Right atrium auricular region (tissue), 2 donors: ENCODE results near the gene TTK. TPM values are rescaled to one million over a fixed set of nuclear protein-coding genes. Genes with fewer than 3 reads are reported as not detected.

Experiments
- DNase-seq: peaks from one replicate; pipeline ENCODE4 v3.0.0-alpha.2; 2019; ENCODE audit warnings: low spot score
- H3K27ac ChIP-seq, 2 donors: fragments of 200-600 bp; sonication (generic); 1 replicate in 1 of 2; 2 replicates in 1 of 2; pipeline ENCODE4 v1.5.1; 2016 to 2019
- H3K27me3 ChIP-seq, 2 donors: fragments of 200-600 bp; sonication (generic); one replicate each; pipeline versions ENCODE4 v1.5.1 to v1.6.0; 2017 to 2019
- H3K36me3 ChIP-seq: fragments of 200-600 bp; sonication (generic); one replicate; pipeline ENCODE4 v1.5.1; 2016
- H3K4me1 ChIP-seq, 2 donors: fragments of 200-600 bp; sonication (generic); one replicate each; pipeline versions ENCODE4 v1.5.1 to v1.6.0; 2017 to 2019
- H3K4me3 ChIP-seq, 2 donors: fragments of 200-600 bp; sonication (generic); 1 replicate in 1 of 2; 2 replicates in 1 of 2; pipeline ENCODE4 v1.5.1; 2017 to 2019; ENCODE audit warnings: mild to moderate bottlenecking in 1 of 2, moderate library complexity in 1 of 2
- H3K9me3 ChIP-seq, 2 donors: fragments of 200-600 bp; sonication (generic); one replicate each; pipeline ENCODE4 v1.5.1; 2019
- total RNA-seq, 2 donors: library from RNA; depleted of rRNA; stranded (reverse); fragments of >200 nt; gene quantifications; one replicate each; pipeline ENCODE4 v1.1.0, GENCODE V29; 2016
- TF ChIP-seq, protein P1 (sequence below), 2 donors: fragments of 200-600 bp; sonication (generic); IDR thresholded peaks; one replicate each; pipeline ENCODE4 v1.5.1; 2019; ENCODE audit warnings: antibody characterized with exemption in 2 of 2

Gene TTK
- total RNA-seq, 2 donors from 2014 or later = 0.08 to 0.52 TPM

GRCh38 chr6:79971193-79971592 lies 33.3 kb upstream of the TTK start:
- no peak for DNase-seq
- peaks cover 0 to 39% of the 10 kb centered on the region in 2 donors for H3K9me3 ChIP-seq
- no peak overlapping the region for H3K27ac ChIP-seq
- H3K4me3 ChIP-seq = no peak overlapping the region
- TF ChIP-seq, protein P1, sequence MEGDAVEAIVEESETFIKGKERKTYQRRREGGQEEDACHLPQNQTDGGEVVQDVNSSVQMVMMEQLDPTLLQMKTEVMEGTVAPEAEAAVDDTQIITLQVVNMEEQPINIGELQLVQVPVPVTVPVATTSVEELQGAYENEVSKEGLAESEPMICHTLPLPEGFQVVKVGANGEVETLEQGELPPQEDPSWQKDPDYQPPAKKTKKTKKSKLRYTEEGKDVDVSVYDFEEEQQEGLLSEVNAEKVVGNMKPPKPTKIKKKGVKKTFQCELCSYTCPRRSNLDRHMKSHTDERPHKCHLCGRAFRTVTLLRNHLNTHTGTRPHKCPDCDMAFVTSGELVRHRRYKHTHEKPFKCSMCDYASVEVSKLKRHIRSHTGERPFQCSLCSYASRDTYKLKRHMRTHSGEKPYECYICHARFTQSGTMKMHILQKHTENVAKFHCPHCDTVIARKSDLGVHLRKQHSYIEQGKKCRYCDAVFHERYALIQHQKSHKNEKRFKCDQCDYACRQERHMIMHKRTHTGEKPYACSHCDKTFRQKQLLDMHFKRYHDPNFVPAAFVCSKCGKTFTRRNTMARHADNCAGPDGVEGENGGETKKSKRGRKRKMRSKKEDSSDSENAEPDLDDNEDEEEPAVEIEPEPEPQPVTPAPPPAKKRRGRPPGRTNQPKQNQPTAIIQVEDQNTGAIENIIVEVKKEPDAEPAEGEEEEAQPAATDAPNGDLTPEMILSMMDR (IDR thresholded peaks at IDR 0.05) = no peak
- H3K36me3 ChIP-seq = no peaks in the 10 kb centered on the region
- H3K4me1 ChIP-seq = no peaks in the 10 kb centered on the region
- H3K27me3 ChIP-seq = no peaks in the 10 kb centered on the region

GRCh38 chr6:79981652-79982051 lies 22.8 kb upstream of the TTK start:
- H3K27me3 ChIP-seq = no peaks in the 10 kb centered on the region
- no peaks in the 10 kb centered on the region for H3K4me1 ChIP-seq
- H3K4me3 ChIP-seq = no peak overlapping the region
- no peaks in the 10 kb centered on the region for H3K36me3 ChIP-seq
- no peaks in the 10 kb centered on the region for H3K9me3 ChIP-seq
- H3K27ac ChIP-seq = no peak overlapping the region
- no peak for DNase-seq
- TF ChIP-seq, protein P1 (IDR thresholded peaks at IDR 0.05) = no peak

DNA sequence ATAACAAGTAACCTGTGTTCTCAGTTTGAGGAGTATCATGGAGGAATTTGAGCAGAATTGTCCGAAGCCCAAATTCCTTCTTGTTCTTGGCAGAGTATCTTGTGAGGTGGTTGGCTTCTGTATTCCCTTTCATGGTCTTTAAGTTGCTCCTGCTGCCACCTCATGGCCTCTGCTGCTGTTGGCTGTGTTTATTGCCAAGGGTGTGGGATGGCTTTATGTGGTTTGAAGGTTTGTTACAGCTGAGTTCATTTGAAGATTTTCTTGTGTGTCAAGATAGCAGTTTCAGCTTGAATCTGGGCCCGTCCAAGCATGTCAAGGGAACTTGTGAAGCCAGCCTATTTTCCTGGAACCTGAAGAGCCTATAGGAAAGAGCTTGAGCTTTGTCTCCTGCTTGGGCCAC lies 20.2 kb upstream of the TTK start:
- DNase-seq = no peak
- H3K4me3 ChIP-seq = no peak overlapping the region
- H3K27ac ChIP-seq = no peak overlapping the region
- H3K9me3 ChIP-seq = no peaks in the 10 kb centered on the region
- TF ChIP-seq, protein P1 (IDR thresholded peaks at IDR 0.05) = no peak
- no peaks in the 10 kb centered on the region for H3K27me3 ChIP-seq
- H3K4me1 ChIP-seq = no peaks in the 10 kb centered on the region
- H3K36me3 ChIP-seq = no peaks in the 10 kb centered on the region

DNA sequence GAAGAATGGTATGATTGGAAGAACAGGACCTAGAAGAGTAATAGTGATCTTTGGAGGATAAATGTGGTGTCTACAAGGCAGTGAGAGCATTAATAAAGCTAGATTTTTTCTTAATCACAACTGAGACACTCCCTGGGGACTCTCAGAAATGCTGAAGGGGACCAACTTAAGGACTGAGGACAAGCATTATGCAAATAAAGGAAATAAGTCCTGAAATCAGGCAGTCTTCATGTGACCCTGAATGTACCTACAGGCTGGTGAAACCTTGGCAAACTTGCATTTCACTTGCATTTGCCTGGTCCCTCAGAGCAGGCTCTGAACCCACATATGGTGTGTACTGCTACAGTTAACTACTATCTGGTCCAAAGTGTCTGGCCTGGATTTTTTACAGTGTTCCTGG lies 19.3 kb upstream of the TTK start:
- Histone ChIP-seq H3K27ac (no peak overlapping the region), H3K9me3 (no peaks in the 10 kb centered on the region), H3K4me3 (no peak overlapping the region), H3K36me3 (no peaks in the 10 kb centered on the region), H3K27me3 (no peaks in the 10 kb centered on the region), H3K4me1 (no peaks in the 10 kb centered on the region)
- TF ChIP-seq, protein P1 (IDR thresholded peaks at IDR 0.05) = no peak
- DNase-seq = no peak

GRCh38 chr6:79989641-79990040 lies 14.8 kb upstream of the TTK start:
- no peaks in the 10 kb centered on the region for H3K9me3 ChIP-seq
- no peak overlapping the region for H3K4me3 ChIP-seq
- no peaks in the 10 kb centered on the region for H3K4me1 ChIP-seq
- no peak for DNase-seq
- no peak overlapping the region for H3K27ac ChIP-seq
- H3K27me3 ChIP-seq = no peaks in the 10 kb centered on the region
- TF ChIP-seq, protein P1 (IDR thresholded peaks at IDR 0.05) = no peak
- no peaks in the 10 kb centered on the region for H3K36me3 ChIP-seq
